ENCODE data around the gene ANK3. TPM values are rescaled to one million over a fixed set of nuclear protein-coding genes. Genes with fewer than 3 reads are reported as not detected.

The ANK3 gene
- total RNA-seq, 1 experiment from 2014 or later: 7.0 TPM

GRCh38 chr10:60358282-60358681 is 31.4 kb downstream of the ANK3 start:
- no peaks in the 10 kb centered on the region for H3K27me3 ChIP-seq (ENCODE audit: low read length)
- no peaks in the 10 kb centered on the region for H3K36me3 ChIP-seq (ENCODE audit: insufficient read depth, low read length)
- no peak overlapping the region for H2AFZ ChIP-seq (ENCODE audit: low read length)
- peaks cover 5% of the 10 kb centered on the region; the same call in 1 of the 2 replicates for H3K4me1 ChIP-seq (ENCODE audit: low read length)
- H3K9ac ChIP-seq (ENCODE audit: low read length): no peak overlapping the region
- H3K27ac ChIP-seq (ENCODE audit: low read length): no peak overlapping the region
- H4K20me1 ChIP-seq (ENCODE audit: insufficient read depth, low read depth, low read length): no peaks in the 10 kb centered on the region
- no peaks in the 10 kb centered on the region for H3K79me2 ChIP-seq (ENCODE audit: low read length)
- H3K9me2 ChIP-seq (replicated peaks; ENCODE audit: insufficient read depth, low read length): no peaks in the 10 kb centered on the region
- no peaks in the 10 kb centered on the region for H3K9me3 ChIP-seq (ENCODE audit: low read length)
- H3K4me3 ChIP-seq (ENCODE audit: low read length): no peak overlapping the region
- no peak for DNase-seq
- no peak overlapping the region for H3K4me2 ChIP-seq (ENCODE audit: low read depth, low read length, poor library complexity, severe bottlenecking)

DNA sequence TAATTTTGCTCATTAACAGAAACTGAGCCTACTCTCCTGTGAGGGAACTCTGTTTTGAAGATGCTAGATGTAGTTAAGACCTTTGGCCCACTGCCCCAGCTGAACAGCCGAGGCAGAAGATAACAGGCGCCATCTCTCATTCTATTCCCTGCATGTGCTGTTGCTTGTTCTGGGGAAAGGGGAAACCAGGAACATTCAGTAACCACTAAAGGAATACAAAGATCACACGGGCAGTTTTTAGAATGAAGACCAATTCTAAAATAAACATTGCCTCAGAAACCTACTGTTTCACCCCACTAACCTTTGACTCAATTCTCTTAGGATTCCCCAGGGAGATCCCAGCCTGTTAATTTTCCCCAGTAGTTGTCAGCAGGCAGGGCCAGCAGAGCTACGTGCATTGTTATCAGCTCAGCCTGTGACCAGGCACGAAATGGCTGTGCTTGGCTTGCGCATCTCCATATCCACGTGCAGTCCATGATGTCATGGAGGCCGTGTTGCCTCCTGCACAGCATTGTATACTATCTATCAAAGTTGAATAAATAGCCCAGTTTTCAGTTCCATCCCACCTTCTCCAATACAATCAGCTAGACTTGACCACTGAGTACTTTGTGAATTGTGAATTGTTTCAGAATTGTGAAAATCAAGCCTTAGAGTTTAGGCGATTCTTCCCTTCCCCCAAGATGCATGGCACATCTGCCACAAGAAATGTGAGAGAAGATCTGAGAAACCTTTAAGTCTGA is 36.0 kb downstream of the ANK3 start:
- Histone ChIP-seq H3K4me2 (ENCODE audit: low read depth, low read length, poor library complexity, severe bottlenecking) (no peak overlapping the region), H3K27me3 (ENCODE audit: low read length) (no peaks in the 10 kb centered on the region), H3K9ac (ENCODE audit: low read length) (no peak overlapping the region), H3K9me2 (replicated peaks; ENCODE audit: insufficient read depth, low read length) (no peaks in the 10 kb centered on the region), H3K79me2 (ENCODE audit: low read length) (no peaks in the 10 kb centered on the region), H4K20me1 (ENCODE audit: insufficient read depth, low read depth, low read length) (no peaks in the 10 kb centered on the region), H2AFZ (ENCODE audit: low read length) (no peak overlapping the region), H3K4me3 (ENCODE audit: low read length) (no peak overlapping the region), H3K27ac (ENCODE audit: low read length) (no peak overlapping the region), H3K36me3 (ENCODE audit: insufficient read depth, low read length) (no peaks in the 10 kb centered on the region), H3K9me3 (ENCODE audit: low read length) (no peaks in the 10 kb centered on the region), H3K4me1 (ENCODE audit: low read length) (peaks cover 27% of the 10 kb centered on the region)
- DNase-seq: no peak

DNA sequence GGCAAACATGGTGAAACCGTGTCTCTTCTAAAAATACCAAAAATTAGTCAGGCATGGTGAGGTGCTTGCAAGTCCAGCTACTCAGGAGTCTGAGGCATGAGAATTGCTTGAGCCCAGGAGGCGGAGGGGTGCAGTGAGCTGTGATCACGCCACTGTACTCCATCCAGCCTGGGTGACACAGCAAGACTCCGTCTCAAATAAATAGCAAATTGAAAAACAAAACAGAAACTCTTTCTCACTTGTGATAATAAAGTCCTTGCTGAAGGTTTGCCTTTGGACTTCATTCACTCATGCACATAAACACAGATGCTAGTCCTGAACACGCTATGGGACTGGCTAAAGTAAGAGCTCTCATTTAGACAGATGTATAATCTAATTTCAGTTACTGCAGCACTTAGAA is 37.6 kb downstream of the ANK3 start:
- no peaks in the 10 kb centered on the region for H3K9me2 ChIP-seq (replicated peaks; ENCODE audit: insufficient read depth, low read length)
- no peak overlapping the region for H3K4me3 ChIP-seq (ENCODE audit: low read length)
- no peaks in the 10 kb centered on the region for H3K9me3 ChIP-seq (ENCODE audit: low read length)
- peaks cover 27% of the 10 kb centered on the region for H3K4me1 ChIP-seq (ENCODE audit: low read length)
- no peak overlapping the region for H3K27ac ChIP-seq (ENCODE audit: low read length)
- peak overlapping the region; percentile 50 for H3K4me2 ChIP-seq (ENCODE audit: low read depth, low read length, poor library complexity, severe bottlenecking)
- no peaks in the 10 kb centered on the region for H4K20me1 ChIP-seq (ENCODE audit: insufficient read depth, low read depth, low read length)
- DNase-seq: no peak
- no peaks in the 10 kb centered on the region for H3K79me2 ChIP-seq (ENCODE audit: low read length)
- no peaks in the 10 kb centered on the region for H3K36me3 ChIP-seq (ENCODE audit: insufficient read depth, low read length)
- no peak overlapping the region for H3K9ac ChIP-seq (ENCODE audit: low read length)
- H2AFZ ChIP-seq (ENCODE audit: low read length): no peak overlapping the region
- no peaks in the 10 kb centered on the region for H3K27me3 ChIP-seq (ENCODE audit: low read length)

DNA sequence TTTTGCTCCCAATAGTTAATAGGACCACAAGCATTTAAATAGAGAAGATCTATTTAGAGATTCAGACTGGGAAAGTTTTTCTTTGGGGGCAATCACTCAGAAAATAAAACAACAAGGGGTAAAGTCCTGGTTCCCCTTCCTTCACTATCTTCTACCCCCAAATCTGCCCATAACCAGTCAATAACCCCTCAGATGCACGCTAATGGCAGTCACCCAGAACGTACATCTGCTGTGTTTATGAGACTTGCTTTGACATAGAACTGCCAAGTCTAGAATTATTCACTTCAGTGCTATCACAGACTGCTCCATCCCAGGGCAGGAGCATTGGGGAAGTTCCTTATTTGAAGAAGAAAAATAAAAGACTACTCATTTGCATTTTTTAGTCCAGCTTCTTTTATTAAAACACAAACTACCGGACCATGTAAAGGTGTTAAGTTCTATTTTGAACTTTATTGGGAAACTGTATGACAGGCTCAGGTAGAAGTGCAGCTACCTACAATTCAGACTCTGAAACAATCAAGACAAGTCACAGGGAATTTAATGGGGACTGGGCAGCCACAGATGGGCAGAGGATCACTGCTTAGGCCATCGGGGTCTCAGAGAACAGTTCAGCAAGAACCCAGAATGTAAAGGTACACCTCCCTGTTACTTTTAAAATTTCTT is 38.4 kb downstream of the ANK3 start:
- Histone ChIP-seq H4K20me1 (ENCODE audit: insufficient read depth, low read depth, low read length) (no peaks in the 10 kb centered on the region), H3K9ac (ENCODE audit: low read length) (no peak overlapping the region), H2AFZ (ENCODE audit: low read length) (no peak overlapping the region), H3K4me2 (ENCODE audit: low read depth, low read length, poor library complexity, severe bottlenecking) (peak overlapping the region; percentile 50), H3K79me2 (ENCODE audit: low read length) (no peaks in the 10 kb centered on the region), H3K9me2 (replicated peaks; ENCODE audit: insufficient read depth, low read length) (no peaks in the 10 kb centered on the region), H3K4me3 (ENCODE audit: low read length) (no peak overlapping the region), H3K27me3 (ENCODE audit: low read length) (no peaks in the 10 kb centered on the region), H3K4me1 (ENCODE audit: low read length) (peaks cover 27% of the 10 kb centered on the region), H3K9me3 (ENCODE audit: low read length) (no peaks in the 10 kb centered on the region), H3K36me3 (ENCODE audit: insufficient read depth, low read length) (no peaks in the 10 kb centered on the region), H3K27ac (ENCODE audit: low read length) (no peak overlapping the region)
- peak; percentile 44 for DNase-seq

DNA sequence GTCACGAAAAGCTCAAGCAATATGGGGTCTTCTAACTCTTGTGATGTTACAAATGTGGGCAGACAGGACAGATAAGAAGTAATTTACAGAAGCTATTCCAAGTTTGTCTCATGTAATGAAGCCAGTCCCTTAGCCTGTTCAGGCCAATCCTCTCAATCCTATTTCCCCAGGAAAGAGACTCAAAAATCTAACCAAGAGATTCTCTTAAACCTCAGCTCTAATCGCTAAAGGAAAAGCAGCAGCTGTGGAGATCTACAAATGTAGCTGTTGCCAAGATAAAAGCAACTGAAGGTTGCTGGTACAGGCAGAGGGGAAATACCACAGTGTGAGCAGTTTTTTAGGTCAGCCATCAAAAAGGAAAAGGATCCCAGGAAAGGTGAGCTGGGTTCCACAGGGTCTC is 39.3 kb downstream of the ANK3 start:
- H3K36me3 ChIP-seq (ENCODE audit: insufficient read depth, low read length): no peaks in the 10 kb centered on the region
- no peaks in the 10 kb centered on the region for H3K27me3 ChIP-seq (ENCODE audit: low read length)
- peaks cover 27% of the 10 kb centered on the region for H3K4me1 ChIP-seq (ENCODE audit: low read length)
- no peak overlapping the region for H3K4me3 ChIP-seq (ENCODE audit: low read length)
- no peak overlapping the region for H3K27ac ChIP-seq (ENCODE audit: low read length)
- H3K79me2 ChIP-seq (ENCODE audit: low read length): no peaks in the 10 kb centered on the region
- H3K9me2 ChIP-seq (replicated peaks; ENCODE audit: insufficient read depth, low read length): no peaks in the 10 kb centered on the region
- no peak overlapping the region for H3K9ac ChIP-seq (ENCODE audit: low read length)
- DNase-seq: no peak
- H4K20me1 ChIP-seq (ENCODE audit: insufficient read depth, low read depth, low read length): no peaks in the 10 kb centered on the region
- H2AFZ ChIP-seq (ENCODE audit: low read length): no peak overlapping the region
- H3K4me2 ChIP-seq (ENCODE audit: low read depth, low read length, poor library complexity, severe bottlenecking): no peak overlapping the region
- H3K9me3 ChIP-seq (ENCODE audit: low read length): no peaks in the 10 kb centered on the region

DNA sequence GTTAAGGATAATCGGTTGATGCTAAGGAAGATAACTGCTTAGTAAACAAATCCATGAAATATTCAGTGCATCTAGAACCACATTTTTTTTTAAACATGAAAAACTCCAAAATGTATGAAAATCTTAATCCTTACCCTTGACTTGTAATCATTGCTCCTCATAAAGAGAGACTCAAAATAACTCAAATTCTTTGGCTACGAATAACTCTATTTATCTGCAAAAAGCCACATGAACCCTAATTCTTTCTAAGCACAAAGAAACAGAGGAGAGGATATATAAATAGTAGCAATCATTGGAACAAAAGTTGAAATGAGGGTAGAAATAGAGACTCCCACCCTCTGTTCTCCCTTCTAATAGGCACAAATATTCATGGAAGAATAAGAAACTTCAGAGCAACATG is 40.2 kb downstream of the ANK3 start:
- H3K27ac ChIP-seq (ENCODE audit: low read length): no peak overlapping the region
- no peaks in the 10 kb centered on the region for H3K9me2 ChIP-seq (replicated peaks; ENCODE audit: insufficient read depth, low read length)
- H3K4me3 ChIP-seq (ENCODE audit: low read length): no peak overlapping the region
- no peak overlapping the region for H3K4me2 ChIP-seq (ENCODE audit: low read depth, low read length, poor library complexity, severe bottlenecking)
- H3K79me2 ChIP-seq (ENCODE audit: low read length): no peaks in the 10 kb centered on the region
- DNase-seq: no peak
- no peaks in the 10 kb centered on the region for H3K9me3 ChIP-seq (ENCODE audit: low read length)
- H4K20me1 ChIP-seq (ENCODE audit: insufficient read depth, low read depth, low read length): no peaks in the 10 kb centered on the region
- H3K36me3 ChIP-seq (ENCODE audit: insufficient read depth, low read length): no peaks in the 10 kb centered on the region
- H3K27me3 ChIP-seq (ENCODE audit: low read length): no peaks in the 10 kb centered on the region
- H2AFZ ChIP-seq (ENCODE audit: low read length): no peak overlapping the region
- H3K4me1 ChIP-seq (ENCODE audit: low read length): peaks cover 27% of the 10 kb centered on the region
- no peak overlapping the region for H3K9ac ChIP-seq (ENCODE audit: low read length)

- Histone ChIP-seq H3K9me2 (replicated peaks; ENCODE audit: insufficient read depth, low read length) (no peaks in the 10 kb centered on the region), H3K4me1 (ENCODE audit: low read length) (peaks cover 23% of the 10 kb centered on the region), H3K79me2 (ENCODE audit: low read length) (no peaks in the 10 kb centered on the region), H3K27ac (ENCODE audit: low read length) (no peak overlapping the region), H4K20me1 (ENCODE audit: insufficient read depth, low read depth, low read length) (no peaks in the 10 kb centered on the region), H3K4me2 (ENCODE audit: low read depth, low read length, poor library complexity, severe bottlenecking) (no peak overlapping the region), H3K36me3 (ENCODE audit: insufficient read depth, low read length) (no peaks in the 10 kb centered on the region), H3K4me3 (ENCODE audit: low read length) (no peak overlapping the region), H3K27me3 (ENCODE audit: low read length) (no peaks in the 10 kb centered on the region), H2AFZ (ENCODE audit: low read length) (no peak overlapping the region), H3K9ac (ENCODE audit: low read length) (no peak overlapping the region), H3K9me3 (ENCODE audit: low read length) (no peaks in the 10 kb centered on the region)
- DNase-seq: no peak
Observed at GRCh38 chr10:60348982-60349381, 40.7 kb downstream of the ANK3 start.

- no peaks in the 10 kb centered on the region for H3K9me2 ChIP-seq (replicated peaks; ENCODE audit: insufficient read depth, low read length)
- no peak for DNase-seq
- no peak overlapping the region for H2AFZ ChIP-seq (ENCODE audit: low read length)
- H3K4me1 ChIP-seq (ENCODE audit: low read length): peaks cover 17% of the 10 kb centered on the region
- H3K4me2 ChIP-seq (ENCODE audit: low read depth, low read length, poor library complexity, severe bottlenecking): no peak overlapping the region
- no peaks in the 10 kb centered on the region for H3K9me3 ChIP-seq (ENCODE audit: low read length)
- H3K4me3 ChIP-seq (ENCODE audit: low read length): no peak overlapping the region
- H3K79me2 ChIP-seq (ENCODE audit: low read length): no peaks in the 10 kb centered on the region
- no peak overlapping the region for H3K27ac ChIP-seq (ENCODE audit: low read length)
- H3K9ac ChIP-seq (ENCODE audit: low read length): no peak overlapping the region
- no peaks in the 10 kb centered on the region for H3K36me3 ChIP-seq (ENCODE audit: insufficient read depth, low read length)
- no peaks in the 10 kb centered on the region for H3K27me3 ChIP-seq (ENCODE audit: low read length)
- no peaks in the 10 kb centered on the region for H4K20me1 ChIP-seq (ENCODE audit: insufficient read depth, low read depth, low read length)
Observed at GRCh38 chr10:60347270-60347669, 42.4 kb downstream of the ANK3 start.

All from Karpas-422 (cell line).